Activated CD8-positive, alpha-beta memory T cell treated with anti-CD3 and anti-CD28 coated beads, Interleukin-2, amount 10 ng/mL, durations not matched to agents 7 days and 5 days (primary cell): Measurements from ENCODE around the gene USP40. TPM values are rescaled to one million over a fixed set of nuclear protein-coding genes. Genes with fewer than 3 reads are reported as not detected.
"Not testable (repeated sequence)": the region's sequence is repeated elsewhere in the genome, so short reads cannot be mapped to it uniquely, and the experiment has no call there.

Experiments
- ATAC-seq: fragments of 150-1000 bp; cut with Tn5 transposase; one replicate; pipeline ENCODE4 v1.10.0; 2021; ENCODE audit warnings: moderate library complexity
- CTCF ChIA-PET: fragments of 350-600 bp; sonication (Branson Sonifier 250); formaldehyde crosslinking; loops from one replicate; lab custom pipeline; 2021; ENCODE audit warnings: antibody characterized with exemption; lab: Charles Lee
- DNase-seq: peaks from one replicate; pipeline ENCODE4 v3.0.0-alpha.2; 2020
- H3K27ac Mint-ChIP-seq: one replicate; pipeline ENCODE4 v1.8.0; 2021; ENCODE audit warnings: mild to moderate bottlenecking, mixed read lengths
- H3K27me3 Mint-ChIP-seq: one replicate; pipeline ENCODE4 v1.8.0; 2021; ENCODE audit warnings: mixed read lengths
- H3K36me3 Mint-ChIP-seq: one replicate; pipeline ENCODE4 v1.8.0; 2021; ENCODE audit warnings: mild to moderate bottlenecking, mixed read lengths
- H3K4me1 Mint-ChIP-seq: one replicate; pipeline ENCODE4 v1.8.0; 2021; ENCODE audit warnings: mixed read lengths
- H3K4me3 Mint-ChIP-seq: one replicate; pipeline ENCODE4 v1.8.0; 2021; ENCODE audit warnings: mild to moderate bottlenecking, moderate library complexity, mixed read lengths
- H3K9me3 Mint-ChIP-seq: one replicate; pipeline ENCODE4 v1.8.0; 2022; ENCODE audit warnings: low read depth, mixed read lengths
- total RNA-seq, 2 experiments: library from RNA; stranded (reverse); gene quantifications; one replicate each; pipeline ENCODE4 v1.2.3, GENCODE V29; 2021

USP40 gene, protein sequence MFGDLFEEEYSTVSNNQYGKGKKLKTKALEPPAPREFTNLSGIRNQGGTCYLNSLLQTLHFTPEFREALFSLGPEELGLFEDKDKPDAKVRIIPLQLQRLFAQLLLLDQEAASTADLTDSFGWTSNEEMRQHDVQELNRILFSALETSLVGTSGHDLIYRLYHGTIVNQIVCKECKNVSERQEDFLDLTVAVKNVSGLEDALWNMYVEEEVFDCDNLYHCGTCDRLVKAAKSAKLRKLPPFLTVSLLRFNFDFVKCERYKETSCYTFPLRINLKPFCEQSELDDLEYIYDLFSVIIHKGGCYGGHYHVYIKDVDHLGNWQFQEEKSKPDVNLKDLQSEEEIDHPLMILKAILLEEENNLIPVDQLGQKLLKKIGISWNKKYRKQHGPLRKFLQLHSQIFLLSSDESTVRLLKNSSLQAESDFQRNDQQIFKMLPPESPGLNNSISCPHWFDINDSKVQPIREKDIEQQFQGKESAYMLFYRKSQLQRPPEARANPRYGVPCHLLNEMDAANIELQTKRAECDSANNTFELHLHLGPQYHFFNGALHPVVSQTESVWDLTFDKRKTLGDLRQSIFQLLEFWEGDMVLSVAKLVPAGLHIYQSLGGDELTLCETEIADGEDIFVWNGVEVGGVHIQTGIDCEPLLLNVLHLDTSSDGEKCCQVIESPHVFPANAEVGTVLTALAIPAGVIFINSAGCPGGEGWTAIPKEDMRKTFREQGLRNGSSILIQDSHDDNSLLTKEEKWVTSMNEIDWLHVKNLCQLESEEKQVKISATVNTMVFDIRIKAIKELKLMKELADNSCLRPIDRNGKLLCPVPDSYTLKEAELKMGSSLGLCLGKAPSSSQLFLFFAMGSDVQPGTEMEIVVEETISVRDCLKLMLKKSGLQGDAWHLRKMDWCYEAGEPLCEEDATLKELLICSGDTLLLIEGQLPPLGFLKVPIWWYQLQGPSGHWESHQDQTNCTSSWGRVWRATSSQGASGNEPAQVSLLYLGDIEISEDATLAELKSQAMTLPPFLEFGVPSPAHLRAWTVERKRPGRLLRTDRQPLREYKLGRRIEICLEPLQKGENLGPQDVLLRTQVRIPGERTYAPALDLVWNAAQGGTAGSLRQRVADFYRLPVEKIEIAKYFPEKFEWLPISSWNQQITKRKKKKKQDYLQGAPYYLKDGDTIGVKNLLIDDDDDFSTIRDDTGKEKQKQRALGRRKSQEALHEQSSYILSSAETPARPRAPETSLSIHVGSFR
- total RNA-seq: 10 to 100 TPM in 1 of 2 experiments, 1 to 10 TPM in 1; 8.7 to 11.2 TPM

DNA sequence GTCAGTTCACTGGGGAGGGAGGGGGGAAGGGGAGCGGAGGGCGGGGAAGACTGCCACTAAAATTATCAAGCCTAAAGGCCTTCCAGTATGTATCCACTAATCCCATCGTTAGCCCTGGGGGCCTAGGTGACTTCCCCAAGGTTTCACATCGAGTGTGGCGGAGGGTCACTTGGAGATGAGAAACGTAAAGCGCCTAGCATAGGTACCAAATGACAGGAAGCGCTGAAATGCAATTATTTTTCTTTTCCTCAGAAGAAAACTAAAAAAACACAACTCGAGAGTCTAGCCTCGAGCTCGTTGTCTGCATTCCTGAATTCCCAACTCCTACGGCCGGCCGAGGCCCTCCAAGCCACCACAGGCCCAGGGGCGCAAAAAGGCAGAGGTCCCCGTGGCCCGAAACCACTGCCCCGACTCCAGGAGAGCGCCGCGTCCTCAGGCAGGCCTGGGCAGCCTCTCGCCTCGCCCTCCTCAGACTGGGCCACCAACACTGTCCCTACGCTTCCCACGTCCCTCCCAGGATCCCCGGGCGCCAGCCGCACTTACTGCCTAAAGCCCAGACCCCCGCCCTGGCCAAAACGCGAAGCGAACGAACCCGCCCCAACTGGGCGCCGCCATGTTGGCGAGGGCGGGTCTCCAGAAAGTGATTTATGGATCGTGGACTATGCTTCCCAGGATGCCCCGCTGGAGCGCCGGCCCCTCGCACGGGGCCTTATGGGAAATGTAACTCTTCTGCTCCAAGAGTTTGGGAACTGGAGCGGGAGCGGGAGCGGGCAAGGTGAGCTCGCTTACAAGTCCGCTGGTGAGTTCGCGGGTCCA is at the start of gene USP40:
USP40 (minus strand) TSS at position 642 of the 816 bp plus-strand sequence. CDS start 1,228 bp downstream, outside the sequence.
- CTCF ChIA-PET: interaction anchor here (2.1 kb wide), 1 partner anchor 9 kb away, joined by 6 read pairs; no protein-coding TSS in a partner anchor
- Mint-ChIP-seq H3K4me1 (peaks cover 7% of the 10 kb centered on the region), H3K27me3 (peaks cover 22% of the 10 kb centered on the region), H3K36me3 (no peaks in the 10 kb centered on the region), H3K27ac (peak within 1 kb of the TSS; percentile 93), H3K9me3 (no peaks in the 10 kb centered on the region), H3K4me3 (peak within 1 kb of the TSS; percentile 86)
- ATAC-seq: peak; percentile 88
- peak; percentile 66 for DNase-seq

DNA sequence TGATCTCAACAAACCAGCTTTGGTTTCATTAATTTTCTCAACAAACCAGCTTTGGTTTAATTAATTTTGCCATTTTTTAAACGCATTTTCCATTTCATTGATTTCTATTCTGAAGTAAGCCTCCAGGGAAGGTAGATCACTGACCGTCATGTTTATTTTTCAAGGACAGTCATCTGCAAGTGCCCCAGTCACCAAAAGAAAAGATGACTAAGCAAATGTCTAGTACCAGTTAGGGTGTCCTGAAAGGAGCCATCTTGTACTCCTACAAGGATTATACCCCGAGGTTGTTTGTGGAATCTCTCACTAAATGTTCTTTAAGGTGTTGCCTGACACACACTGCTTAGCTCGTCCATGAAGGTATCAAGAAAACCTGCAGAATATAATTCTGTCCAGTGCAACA is 44.7 kb upstream of the USP40 start:
- no peak overlapping the region for H3K27ac Mint-ChIP-seq
- CTCF ChIA-PET: no interaction called here
- peaks cover 8% of the 10 kb centered on the region for H3K9me3 Mint-ChIP-seq

GRCh38 chr2:233605680-233606079 is 39.1 kb upstream of the USP40 start:
- CTCF ChIA-PET: no interaction called here
- Mint-ChIP-seq H3K4me1 (no peaks in the 10 kb centered on the region), H3K27ac (no peak overlapping the region), H3K27me3 (peaks cover 24% of the 10 kb centered on the region), H3K4me3 (no peak overlapping the region), H3K9me3 (peaks cover 4% of the 10 kb centered on the region), H3K36me3 (no peaks in the 10 kb centered on the region)
- ATAC-seq (no peak), DNase-seq (no peak)

More for the DNA sequence above, 44.7 kb upstream of the USP40 start:
- Mint-ChIP-seq H3K4me3 (no peak overlapping the region), H3K36me3 (peaks cover 1% of the 10 kb centered on the region), H3K27me3 (peaks cover 32% of the 10 kb centered on the region), H3K4me1 (no peaks in the 10 kb centered on the region)
- DNase-seq: no peak
- no peak for ATAC-seq

GRCh38 chr2:233604826-233605225 is 38.2 kb upstream of the USP40 start:
- CTCF ChIA-PET: no interaction called here
- DNase-seq: no peak
- peaks cover 31% of the 10 kb centered on the region for H3K27me3 Mint-ChIP-seq
- no peaks in the 10 kb centered on the region for H3K36me3 Mint-ChIP-seq
- no peak for ATAC-seq
- H3K4me3 Mint-ChIP-seq: no peak overlapping the region
- H3K4me1 Mint-ChIP-seq: no peaks in the 10 kb centered on the region
- no peaks in the 10 kb centered on the region for H3K9me3 Mint-ChIP-seq
- no peak overlapping the region for H3K27ac Mint-ChIP-seq

DNA sequence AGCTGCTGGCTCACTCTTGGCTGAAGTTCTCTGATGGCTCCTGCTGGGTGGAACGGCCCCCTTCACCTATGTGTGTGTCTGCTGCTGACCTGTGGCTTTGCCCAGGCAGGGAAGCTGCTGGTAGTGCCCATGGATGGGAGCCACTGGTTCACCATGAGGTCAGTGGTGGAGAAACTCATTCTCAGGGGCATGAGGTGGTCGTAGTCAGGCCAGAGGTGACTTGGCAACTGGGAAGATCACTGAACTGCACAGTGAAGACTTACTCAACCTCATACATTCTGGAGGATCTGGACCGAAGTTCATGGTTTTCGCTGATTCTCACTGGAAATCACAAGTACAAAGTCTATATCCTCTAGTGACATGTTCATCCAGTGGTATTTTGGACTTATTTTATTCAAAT is 36.9 kb upstream of the USP40 start:
- no peak for ATAC-seq
- Mint-ChIP-seq H3K9me3 (no peaks in the 10 kb centered on the region), H3K36me3 (no peaks in the 10 kb centered on the region), H3K27me3 (peaks cover 38% of the 10 kb centered on the region), H3K4me1 (no peaks in the 10 kb centered on the region), H3K4me3 (no peak overlapping the region), H3K27ac (no peak overlapping the region)
- DNase-seq: no peak
- CTCF ChIA-PET: no interaction called here

GRCh38 chr2:233602076-233602475 is 35.5 kb upstream of the USP40 start:
- Mint-ChIP-seq H3K27me3 (peaks cover 38% of the 10 kb centered on the region), H3K4me3 (no peak overlapping the region), H3K36me3 (no peaks in the 10 kb centered on the region), H3K9me3 (no peaks in the 10 kb centered on the region), H3K27ac (no peak overlapping the region), H3K4me1 (no peaks in the 10 kb centered on the region)
- CTCF ChIA-PET: no interaction called here
- DNase-seq: no peak
- no peak for ATAC-seq

GRCh38 chr2:233600386-233600785 is 33.8 kb upstream of the USP40 start:
- Mint-ChIP-seq H3K27me3 (peaks cover 36% of the 10 kb centered on the region), H3K9me3 (no peaks in the 10 kb centered on the region), H3K4me1 (no peaks in the 10 kb centered on the region), H3K27ac (no peak overlapping the region), H3K36me3 (no peaks in the 10 kb centered on the region), H3K4me3 (no peak overlapping the region)
- CTCF ChIA-PET: no interaction called here
- DNase-seq (no peak), ATAC-seq (no peak)

DNA sequence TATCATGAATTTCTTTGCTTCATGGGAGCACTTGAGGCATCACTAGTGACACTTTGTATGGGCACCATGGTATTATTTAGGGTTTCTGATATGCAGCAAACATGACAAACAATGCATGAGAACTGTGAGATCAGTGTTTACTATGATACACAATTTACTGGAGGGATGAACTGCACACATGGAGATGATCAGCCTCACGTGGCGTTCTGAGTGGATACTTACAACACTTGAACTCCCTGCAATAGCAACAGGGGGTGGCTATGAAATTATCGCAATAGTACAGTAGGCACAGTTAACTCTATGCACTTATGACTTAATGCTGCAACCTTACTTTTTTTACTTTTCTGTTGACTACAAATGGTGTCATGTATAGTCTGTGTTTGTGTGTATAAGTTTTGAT is 32.4 kb upstream of the USP40 start:
- Mint-ChIP-seq H3K27ac (no peak overlapping the region), H3K27me3 (peaks cover 40% of the 10 kb centered on the region), H3K36me3 (no peaks in the 10 kb centered on the region), H3K4me3 (no peak overlapping the region), H3K9me3 (no peaks in the 10 kb centered on the region), H3K4me1 (no peaks in the 10 kb centered on the region)
- ATAC-seq: no peak
- CTCF ChIA-PET: no interaction called here
- no peak for DNase-seq

DNA sequence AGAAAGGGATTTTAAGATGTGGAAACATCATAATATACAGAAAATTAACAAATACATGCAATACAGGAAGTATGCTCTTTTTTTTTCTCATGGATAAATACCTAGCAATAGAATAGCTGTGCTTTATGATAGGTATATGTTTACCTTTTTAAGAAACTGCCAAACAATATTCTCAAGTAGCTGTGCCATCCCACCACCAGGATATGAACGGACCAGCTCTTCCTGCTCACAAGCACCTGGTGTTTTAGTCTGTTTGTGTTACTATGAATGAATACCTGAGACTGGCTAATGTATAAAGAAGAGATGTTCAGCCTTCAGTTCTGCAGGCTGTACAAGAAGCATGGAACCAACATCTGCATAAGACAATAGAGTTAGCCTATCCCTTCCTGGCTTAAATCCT is 30.9 kb upstream of the USP40 start:
- CTCF ChIA-PET: no interaction called here
- DNase-seq (no peak), ATAC-seq (no peak)
- H3K4me1 Mint-ChIP-seq: peaks cover 4% of the 10 kb centered on the region
- no peak overlapping the region for H3K4me3 Mint-ChIP-seq
- no peak overlapping the region for H3K27ac Mint-ChIP-seq
- no peaks in the 10 kb centered on the region for H3K36me3 Mint-ChIP-seq
- H3K27me3 Mint-ChIP-seq: peaks cover 39% of the 10 kb centered on the region
- no peaks in the 10 kb centered on the region for H3K9me3 Mint-ChIP-seq

DNA sequence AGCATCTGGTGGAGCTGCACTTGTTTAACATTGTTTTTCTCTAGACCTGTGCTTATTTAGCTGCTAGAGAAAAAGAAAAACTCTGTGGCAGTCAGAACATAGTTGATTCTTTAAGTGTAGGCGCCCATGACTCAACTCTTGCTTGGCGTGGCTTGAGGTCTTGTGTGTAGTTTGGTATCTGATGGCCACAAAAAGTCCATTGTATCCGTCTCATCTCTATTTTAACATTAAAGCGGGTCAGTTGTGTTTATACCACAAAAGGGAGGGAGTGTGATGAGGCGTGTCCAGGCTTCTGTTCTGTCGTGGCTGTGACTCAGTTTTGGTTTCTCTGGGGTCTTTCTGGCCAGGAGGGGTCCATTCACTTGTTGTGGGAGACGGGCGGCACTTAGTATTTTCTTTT is 26.6 kb upstream of the USP40 start:
- Mint-ChIP-seq H3K9me3 (no peaks in the 10 kb centered on the region), H3K27me3 (peaks cover 32% of the 10 kb centered on the region), H3K27ac (no peak overlapping the region), H3K4me1 (peaks cover 4% of the 10 kb centered on the region), H3K36me3 (no peaks in the 10 kb centered on the region), H3K4me3 (no peak overlapping the region)
- DNase-seq (no peak), ATAC-seq (no peak)
- CTCF ChIA-PET: no interaction called here

DNA sequence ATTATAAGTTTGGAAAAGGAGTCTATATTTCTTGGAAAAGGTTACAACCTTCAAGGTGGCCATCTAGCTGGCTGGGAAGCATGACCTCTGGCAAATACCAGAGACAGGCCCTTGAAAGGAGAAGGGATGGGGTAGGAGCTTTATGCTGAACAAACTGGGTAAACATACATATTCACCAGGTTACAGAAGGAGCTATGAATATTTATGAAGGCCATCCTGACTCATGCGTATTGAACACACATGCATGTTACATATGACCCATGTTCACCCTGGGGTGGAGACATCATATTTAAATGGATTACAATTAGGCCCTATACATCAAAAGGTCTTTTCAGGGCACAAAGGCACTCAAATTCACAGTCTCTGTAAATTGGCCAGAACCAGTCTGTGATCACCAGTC is 26.1 kb upstream of the USP40 start:
- H3K27ac Mint-ChIP-seq, H3K4me1 Mint-ChIP-seq, H3K9me3 Mint-ChIP-seq, ATAC-seq, CTCF ChIA-PET, H3K36me3 Mint-ChIP-seq, DNase-seq, H3K4me3 Mint-ChIP-seq: not testable (repeated sequence)
- peaks cover 33% of the 10 kb centered on the region for H3K27me3 Mint-ChIP-seq

- H3K27me3 Mint-ChIP-seq: peaks cover 47% of the 10 kb centered on the region
- no peak overlapping the region for H3K4me3 Mint-ChIP-seq
- peaks cover 17% of the 10 kb centered on the region for H3K4me1 Mint-ChIP-seq
- no peak overlapping the region for H3K27ac Mint-ChIP-seq
- H3K9me3 Mint-ChIP-seq: no peaks in the 10 kb centered on the region
- DNase-seq (no peak), ATAC-seq (no peak)
- CTCF ChIA-PET: no interaction called here
- no peaks in the 10 kb centered on the region for H3K36me3 Mint-ChIP-seq
Observed at GRCh38 chr2:233588400-233588799, 21.8 kb upstream of the USP40 start.
